Activated CD4-positive, alpha-beta T cell treated with anti-CD3 and anti-CD28 coated beads, Interleukin-10, Interleukin-2, amounts not matched to agents 100 ng/mL and 50 ng/mL, durations not matched to agents 16 hours and 8 hours (primary cell): Measurements from ENCODE around the gene NPPA.

Experiments
- DNase-seq: peaks from one replicate; pipeline ENCODE4 v3.0.0-alpha.2; 2020

The NPPA gene

DNA sequence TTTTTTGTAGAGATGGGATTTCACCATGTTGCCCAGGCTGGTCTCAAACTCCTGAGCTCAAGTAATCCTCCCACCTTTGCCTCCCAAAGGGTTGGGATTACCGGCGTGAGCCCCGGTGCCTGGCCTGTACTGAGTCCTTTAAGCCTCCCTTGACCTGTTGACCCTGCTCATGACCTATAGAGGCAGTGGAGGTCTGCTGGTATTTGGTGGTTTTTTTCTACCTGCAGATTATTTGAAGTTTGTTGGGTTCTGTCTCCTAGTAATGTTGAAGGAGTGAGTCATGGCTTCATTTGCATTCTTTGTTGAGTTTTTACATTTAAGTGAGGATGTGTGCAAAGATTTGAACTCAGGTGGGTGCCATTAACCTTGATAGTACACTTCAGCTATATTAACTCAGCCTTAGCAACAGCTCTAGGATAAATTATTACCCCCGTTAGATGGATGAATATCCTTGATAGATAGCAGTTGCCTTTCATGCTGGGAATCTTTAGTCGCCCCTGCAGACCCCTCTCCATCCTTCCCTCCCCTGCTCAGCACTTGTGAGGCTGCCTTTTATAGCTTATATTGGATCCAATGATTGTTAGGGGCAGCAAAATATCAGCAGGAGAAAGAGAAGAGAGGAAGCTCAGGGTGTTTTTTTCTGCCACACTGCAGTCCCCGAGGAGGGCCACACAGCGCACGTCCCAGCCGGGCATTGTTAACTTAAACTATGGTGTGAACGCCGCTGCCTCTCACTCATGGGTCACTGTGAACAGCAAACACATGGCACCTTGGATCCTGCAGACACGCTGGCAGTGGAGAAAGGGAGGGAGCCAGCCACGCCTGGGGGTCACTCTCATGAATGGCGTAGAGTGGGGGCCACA is 26.0 kb upstream of the NPPA start:
- DNase-seq = no peak

DNA sequence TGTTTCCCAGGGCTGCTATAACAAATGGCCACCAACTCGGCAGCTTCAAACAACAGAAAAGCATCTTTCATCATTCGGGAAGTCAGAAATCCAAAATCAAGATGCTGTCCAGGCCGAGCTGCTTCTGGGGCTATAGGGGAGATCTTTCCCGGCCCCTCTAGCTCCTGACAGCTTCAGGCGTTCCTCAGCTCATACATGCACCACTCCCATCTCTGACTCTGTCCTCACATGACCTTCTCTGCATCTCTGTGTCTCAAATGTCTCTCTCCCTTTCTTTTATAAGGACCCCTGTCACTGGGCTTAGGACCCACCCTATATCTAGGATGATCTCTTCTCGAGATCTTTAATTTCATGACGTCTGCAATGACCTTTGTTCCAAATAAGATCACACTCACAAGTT is 25.0 kb upstream of the NPPA start:
- no peak for DNase-seq

DNA sequence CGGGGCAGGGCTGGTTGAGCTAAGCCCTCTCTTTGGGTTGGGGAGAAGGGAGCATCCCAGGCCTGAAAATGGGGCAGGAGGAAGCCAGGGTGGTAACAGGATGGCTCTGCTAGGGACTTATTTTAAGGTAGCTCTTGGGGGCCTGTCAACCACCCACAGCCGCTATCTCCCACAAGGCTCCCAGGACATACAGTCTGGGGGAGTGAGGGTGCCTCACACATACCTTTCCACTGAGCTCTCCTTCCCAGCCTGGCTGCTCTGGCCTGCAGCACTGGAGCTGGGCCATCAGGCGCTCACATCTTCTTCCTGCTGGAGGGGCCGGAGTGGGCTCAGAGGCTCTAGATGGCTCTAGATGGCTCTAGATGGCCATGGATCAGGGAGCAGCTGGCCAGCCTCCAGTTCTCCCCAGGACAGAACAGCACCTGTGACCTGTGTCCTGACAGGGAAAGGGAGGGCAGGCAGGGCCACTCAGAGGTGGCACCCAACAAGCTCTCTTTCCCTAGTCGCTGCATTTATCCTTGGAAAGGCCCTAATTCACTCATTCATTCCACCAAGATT is 22.1 kb upstream of the NPPA start:
- no peak for DNase-seq

DNA sequence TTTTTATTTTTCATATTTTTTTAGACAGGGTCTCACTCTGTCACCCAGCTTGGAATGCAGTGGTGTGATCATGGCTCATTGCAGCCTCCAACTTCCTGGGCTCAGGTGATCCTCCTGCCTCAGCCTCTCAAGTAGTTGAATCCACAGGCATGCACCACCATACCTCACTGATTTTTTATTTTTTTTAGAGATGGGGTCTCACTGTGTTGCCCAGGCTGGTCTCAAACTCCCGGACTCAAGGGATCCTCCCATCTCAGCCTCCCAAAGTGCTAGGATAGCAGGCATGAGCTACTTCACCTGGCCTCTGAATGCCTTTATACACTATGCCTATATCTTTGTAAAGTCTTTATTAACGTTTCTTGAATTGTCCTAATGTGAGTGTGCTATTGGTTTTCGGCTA is 21.5 kb upstream of the NPPA start:
- DNase-seq = no peak

DNA sequence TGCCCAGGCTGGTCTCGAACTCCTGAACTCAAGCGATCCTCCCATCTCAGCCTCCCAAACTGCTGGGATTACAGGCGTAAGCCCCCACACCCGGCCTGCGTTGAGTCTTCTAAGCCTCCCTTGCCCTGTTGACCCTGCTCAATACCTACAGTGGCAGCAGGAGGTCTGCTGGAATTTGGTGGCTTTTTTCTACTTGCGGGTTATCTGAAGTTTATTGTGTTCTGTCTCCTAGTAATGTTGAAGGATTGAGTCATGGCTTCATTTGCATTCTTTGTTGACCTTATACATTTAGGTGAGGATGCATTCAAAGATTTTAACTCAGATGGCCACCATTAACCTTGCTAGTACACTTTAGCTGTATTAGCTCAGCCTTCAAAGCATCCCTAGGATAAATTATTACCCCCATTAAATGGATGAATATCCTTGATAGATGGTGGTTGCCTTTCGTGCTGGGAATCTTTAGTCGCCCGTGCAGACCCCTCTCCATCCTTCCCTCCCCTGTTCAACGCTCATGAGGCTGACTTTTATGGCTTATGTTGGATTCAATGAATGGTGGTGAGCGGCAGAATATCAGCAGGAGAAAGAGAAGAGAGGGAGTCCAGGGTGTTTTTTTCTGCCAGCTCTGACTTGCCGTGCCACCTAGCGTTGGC is 20.9 kb upstream of the NPPA start:
- DNase-seq = no peak

DNA sequence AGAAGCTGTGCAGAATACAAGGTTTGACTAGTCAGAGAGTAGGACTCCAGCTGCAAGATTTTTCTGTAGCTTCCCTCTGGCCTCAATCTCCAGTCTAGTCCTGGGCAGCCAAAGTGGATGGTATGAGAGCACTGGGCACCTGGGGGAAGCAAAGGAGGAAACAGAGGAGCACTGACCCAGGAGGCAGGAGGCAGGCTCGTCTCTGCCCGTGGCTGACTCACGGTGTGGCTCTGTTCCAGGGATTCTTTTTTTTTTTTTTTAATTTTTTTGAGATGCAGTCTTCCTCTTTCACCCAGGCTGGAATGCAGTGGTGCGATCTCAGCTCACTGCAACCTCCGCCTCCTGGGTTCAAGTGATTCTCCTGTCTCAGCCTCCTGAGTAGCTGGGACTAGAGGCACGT is 15.3 kb upstream of the NPPA start:
- no peak for DNase-seq

DNA sequence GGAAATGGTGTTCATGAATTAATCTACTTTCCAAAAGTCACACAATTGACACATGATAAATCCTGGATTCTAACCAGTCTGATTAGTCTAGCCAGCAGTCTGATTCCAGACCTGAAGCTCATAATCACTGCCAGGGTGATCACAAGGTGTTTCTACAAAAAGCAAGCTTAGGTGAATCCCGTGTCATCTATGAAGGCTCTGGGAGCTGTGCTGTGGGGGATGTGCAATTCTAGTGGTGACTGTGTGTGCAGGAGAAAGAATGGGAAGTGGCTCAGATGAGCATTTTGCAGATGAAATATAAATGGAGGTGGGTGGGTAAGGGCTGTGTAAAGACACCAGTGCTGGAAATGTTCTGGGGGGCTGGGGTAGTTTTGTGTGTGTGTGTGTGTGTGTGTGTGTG is 13.0 kb upstream of the NPPA start:
- DNase-seq = no peak

DNA sequence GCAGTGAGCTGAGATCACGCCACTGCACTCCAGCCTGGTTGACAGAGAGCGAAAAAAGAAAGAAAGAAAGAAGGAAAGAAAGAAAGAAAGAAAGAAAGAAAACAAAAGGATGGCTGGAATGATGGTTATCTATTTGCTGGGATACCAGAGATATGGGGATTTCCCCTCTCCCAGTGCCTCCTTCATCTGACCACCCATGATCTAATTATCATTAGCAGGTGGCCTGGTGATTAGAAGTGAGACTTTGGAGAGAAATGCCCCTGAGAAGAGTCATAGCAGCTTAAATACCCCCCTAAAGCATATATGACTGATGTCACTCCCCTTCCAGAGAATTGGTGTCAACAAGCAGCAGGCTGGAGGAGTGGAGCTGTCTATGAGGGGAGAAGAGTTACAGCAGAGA is 12.5 kb upstream of the NPPA start:
- DNase-seq = no peak

DNA sequence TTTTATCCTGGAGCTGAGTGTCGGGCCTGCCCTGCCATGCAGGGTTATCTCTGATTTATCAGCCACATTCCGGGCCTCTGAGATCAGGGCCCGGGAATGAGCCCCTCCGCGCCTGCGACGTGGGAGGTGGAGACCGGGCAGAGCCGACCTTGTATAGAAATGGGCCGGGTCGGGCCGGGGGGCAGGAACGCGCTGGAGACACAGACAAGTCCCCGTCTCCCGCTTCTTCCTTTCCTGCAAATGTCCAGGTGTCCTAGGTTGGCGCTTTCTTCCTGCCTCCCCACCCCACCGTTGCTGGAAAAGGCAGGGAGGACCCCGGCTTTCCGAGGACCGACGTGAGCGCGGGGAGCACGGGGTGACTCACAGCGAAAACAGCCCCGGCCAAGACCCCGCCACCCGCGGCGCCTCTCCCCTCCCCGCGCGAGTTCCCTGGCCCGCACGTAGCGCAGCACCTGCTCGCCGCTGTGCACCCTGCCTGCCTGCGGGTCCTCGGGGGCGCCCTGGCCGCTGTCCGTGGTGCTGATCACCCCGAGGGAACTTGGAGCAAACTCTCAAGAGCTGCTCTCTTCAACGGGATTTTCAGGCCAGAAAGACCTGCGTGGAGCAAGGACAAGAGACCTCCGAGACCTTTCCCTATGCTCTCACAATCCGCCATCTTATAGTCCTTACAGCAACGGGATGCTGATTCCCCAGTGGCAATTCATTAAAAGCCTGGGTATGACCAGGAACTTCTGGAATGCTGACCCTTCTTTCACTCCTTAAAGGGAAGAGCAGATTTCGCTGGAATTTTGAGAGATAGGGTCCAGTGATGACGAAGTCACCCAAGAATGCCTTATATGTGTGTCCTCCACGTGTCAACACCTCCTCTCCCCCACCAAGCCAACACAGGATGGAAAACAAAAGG is 11.6 kb upstream of the NPPA start:
- DNase-seq = peak; percentile 50

DNA sequence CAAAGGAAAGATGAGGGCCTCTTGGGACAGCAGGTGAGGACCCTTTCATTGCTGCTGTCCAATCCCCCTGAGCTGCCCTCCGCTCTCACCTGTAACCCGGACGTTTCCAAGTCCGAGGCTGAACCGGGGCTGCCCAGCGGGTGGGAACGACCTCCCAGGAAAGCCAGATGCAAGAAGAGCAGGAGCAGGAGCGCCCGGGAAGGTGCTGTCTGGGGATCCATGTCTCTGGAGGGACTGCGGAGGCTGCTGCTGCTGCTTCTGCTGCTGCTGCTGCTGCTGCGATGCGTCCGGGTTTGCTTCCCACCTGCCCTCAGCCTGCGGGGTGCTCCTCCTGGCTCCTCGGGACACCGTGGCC is 11.0 kb upstream of the NPPA start, which contains the start of gene NPPB:
Gene NPPB, minus strand, starts transcription at position 333 of the 355 bp plus-strand sequence. Its CDS starts 112 bp downstream, at position 221.
- no peak for DNase-seq

DNA sequence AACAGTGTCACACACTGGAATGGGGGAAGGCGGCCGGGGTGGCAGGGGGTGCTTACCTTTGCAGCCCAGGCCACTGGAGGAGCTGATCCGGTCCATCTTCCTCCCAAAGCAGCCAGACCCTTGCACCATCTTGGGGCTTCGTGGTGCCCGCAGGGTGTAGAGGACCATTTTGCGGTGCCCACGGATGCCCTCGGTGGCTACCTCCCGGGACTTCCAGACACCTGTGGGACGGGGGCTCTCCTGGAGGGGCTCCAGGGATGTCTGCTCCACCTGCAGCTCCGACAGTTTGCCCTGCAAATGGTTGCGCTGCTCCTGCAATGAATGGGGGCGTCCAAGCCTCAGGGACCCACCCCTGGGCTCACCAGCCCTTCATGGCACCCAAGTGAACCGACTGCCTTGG is 10.6 kb upstream of the NPPA start:
- DNase-seq = no peak

DNA sequence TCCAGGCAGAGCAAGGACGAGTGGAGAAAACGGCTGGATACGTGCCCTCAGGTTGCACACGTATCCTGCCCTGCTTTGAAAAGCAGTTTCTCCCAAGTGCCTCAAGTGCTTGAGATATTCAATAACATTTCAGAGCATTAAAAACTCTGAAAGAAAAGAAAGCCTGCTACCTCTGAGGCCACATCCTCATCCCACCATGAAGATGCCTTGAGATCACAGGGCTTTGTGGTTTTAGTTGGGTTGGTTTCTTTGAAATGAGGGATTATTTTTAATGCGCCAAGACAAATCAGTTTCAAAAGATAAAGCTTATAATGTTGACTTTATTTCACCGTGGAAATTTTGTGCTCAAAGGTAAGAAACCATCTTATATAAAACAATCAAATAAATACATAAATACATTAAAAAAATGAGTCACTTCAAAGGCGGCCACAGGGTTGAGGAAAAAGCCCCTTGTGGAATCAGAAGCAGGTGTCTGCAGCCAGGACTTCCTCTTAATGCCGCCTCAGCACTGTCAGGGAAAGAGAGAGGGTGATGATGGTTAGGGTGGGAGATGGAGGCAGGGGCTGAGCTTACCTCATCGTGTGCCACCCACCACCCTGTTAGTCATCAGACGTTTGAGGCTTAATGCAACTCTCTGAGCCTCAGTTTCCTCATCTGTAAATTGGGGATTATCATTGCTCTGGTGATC is 9.7 kb upstream of the NPPA start:
- DNase-seq = no peak

DNA sequence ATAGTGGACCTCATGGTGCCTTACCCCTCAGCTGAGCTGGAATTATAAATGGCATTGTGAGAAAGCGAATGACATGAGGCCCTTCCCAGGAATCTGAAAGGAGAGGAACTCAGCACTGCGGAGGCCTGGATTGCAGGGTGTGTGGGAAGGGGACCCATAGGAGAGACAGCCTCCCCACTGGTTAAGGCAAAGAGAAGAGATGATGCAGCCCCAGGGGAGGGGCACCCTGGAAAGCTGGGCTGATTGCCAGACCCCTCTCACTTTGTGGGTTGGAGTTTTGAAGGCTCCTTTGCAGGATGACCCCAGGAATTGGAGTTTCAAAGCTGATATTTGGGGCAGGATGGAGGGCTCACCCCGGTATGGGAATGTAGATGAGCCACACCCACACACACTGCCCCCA is 9.1 kb upstream of the NPPA start:
- DNase-seq = no peak

DNA sequence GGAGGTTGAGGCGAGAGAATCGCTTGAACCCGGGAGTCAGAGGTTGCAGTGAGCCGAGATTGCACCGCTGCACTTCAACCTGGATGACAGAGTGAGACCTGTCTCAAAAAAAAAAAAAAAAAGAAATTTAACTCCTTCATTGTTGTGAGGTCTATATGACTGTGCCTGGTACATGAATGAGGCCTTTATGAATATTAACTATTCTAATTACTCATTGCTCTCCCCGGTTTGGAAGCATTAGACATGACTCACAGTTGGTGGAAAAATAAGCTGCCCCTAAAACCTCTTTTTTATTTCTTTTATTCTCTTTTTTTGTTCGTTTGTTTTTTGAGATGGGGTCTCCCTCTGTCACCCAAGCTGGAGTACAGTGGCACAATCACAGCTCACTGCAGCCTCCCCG is 7.8 kb upstream of the NPPA start:
- DNase-seq = peak; percentile 36

DNA sequence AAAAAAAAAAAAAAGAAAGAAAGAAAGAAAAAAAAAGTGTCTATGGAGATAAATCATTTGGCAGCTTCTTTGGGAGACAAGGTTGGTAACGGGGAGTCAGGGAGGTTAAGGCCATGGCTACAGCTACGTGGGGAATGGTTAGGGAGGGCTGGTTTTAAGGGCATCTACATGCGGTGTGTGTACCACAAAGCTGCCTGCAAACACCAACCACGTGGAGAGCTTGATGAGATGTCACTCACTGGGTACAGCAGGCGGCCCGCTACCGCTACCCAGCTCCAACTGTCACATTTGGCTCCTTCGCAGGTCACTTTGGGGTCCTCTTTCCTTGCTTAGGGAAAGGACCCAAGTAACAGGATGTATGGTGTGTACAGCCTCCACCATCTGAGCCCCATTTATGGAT is 6.9 kb upstream of the NPPA start:
- no peak for DNase-seq

DNA sequence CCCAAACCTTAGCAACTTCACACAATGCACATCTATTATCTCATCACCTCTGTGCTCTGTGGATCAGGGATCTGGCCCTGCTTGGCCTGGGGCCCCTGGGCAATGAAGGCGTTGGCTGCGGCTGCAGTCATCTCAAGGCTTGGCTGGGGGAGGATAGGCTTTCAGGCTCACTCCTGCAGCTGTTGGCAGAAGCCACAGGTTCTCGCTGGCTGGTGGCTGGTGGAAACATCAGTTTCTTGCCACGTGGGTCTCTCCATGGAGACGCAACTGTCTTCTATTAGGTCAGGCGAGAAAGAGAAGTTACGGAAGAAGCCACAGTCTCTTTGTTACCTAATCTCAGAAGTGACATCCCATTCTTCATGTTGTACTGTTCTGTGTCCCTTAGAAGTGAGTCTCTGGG is 3.6 kb upstream of the NPPA start:
- DNase-seq = peak; percentile 7

DNA sequence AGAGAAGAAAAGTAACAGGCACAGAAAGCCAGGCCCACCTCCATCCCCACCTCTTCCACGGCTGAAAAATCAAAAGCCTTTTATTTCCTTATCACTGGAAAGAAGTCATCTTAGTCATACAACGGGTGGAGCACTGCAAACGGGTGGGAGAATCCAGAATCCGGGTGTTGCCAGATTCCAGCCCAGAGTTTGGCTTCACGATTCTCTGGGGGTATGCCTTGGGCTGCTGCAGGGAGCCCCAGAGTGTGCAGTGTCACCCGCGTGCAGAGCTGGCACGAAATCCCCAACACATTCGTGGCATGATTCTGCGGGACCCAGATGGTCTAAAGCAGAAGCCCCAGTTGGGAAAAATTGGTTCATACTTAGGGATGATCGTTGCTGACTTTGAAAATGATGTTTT is 2.6 kb upstream of the NPPA start:
- DNase-seq = no peak

DNA sequence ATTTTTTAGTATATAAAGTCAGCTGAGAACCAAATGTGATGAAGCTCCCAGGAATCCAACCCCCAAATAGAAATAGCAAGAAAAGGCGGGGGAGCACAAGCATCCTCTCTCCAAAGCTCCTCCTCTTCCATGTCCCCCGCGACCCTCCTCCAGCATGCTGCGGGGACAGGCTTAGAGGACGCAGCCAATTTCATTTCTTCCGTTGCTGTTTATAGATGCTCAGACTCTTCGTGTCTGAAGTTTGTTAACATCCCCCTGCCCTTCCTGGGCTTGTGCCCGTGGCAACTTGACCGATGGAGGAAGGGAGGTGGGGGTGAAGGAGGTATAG is 754 bp upstream of the NPPA start:
- no peak for DNase-seq

DNA sequence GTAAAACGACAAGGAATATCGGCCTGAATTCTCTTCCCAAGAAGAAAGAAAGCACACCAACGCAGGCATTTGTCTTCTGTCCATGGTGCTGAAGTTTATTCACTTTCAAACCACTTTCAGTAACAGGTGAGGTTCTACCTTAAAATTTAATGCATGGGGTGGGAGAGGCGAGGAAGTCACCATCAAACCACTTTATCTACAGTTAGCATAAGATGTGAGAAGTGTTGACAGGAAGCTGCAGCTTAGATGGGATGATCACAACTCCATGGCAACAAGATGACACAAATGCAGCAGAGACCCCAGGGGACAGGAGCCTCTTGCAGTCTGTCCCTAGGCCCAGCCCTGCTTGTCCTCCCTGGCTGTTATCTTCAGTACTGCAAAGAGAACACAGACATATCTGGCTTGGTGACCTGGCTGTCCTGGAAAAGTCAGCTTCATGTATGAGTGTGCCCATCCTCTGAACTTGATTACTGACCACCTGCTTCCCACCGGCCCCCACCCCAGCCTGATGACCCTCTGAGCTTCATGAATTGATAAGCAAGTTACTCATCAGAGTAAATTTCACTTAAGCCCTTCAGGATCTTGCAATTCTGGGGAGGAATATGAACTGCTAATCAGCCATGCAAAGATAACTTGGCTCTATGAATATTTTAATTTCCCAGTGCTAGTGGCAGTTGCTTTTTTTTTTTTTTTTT is 1.8 kb downstream of the NPPA start:
- DNase-seq = no peak

DNA sequence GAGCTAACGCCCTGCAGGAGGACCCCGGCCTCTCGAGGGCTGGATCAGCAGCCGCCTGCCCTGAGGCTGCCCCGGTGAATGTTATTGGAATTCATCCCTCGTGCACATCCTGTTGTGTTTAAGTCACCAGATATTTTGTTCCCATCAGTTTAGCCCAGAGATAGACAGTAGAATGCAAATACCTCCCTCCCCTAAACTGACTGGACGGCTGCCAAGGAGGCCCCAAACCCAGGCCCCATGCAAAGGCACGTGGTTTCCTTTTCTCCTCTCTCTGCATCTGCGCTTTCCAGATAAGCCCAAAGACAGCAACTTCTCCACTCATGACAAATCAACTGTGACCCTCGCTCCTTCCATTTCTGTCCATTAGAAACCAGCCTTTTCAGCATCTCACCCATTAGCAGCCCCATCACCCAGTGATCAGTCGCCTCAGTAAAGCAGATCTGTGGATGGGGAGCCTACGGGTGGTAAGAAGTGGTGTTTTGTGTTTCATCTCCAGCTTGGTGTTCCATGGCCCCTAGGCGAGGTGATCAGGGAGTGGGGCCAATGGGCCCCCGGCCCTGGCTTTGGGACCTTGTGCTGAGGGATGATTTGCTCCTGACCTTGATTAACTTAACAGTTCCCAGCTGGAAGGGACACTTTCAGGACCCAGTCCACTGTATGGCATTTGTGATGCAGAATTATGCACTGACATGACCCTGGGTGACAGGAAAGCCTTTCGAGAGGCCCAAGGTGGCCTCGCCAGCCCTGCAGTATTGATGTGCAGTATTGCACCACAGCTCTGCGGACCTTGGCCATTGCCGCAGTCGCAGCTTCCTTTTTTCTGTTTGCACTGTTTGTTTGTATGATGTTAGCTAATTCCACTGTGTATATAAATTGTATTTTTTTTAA is 5.2 kb downstream of the NPPA start:
- DNase-seq = no peak
